HepG2 (cell line): ENCODE data around the gene LARP1. TPM values are rescaled to one million over a fixed set of nuclear protein-coding genes. Genes with fewer than 3 reads are reported as not detected.

Source experiments
- ATAC-seq: fragments of 200-7000 bp; cut with Tn5 transposase; 3 replicates; pipeline ENCODE4 v1.9.1; 2020; ENCODE audit warnings: mild to moderate bottlenecking, moderate library complexity
- BruUV-seq: library from RNA; stranded (reverse); fragments of 400-500 nt; replicated peaks from 2 replicates; lab custom pipeline; 2021; lab: Mats Ljungman, UMichigan
- CTCF ChIA-PET: fragments of 300-600 bp; formaldehyde crosslinking; extraction: SDS; loops from one replicate; lab custom pipeline; 2021; ENCODE audit warnings: low total read pairs, inconsistent platforms, low intra/inter-chr PET ratio; lab: Yijun Ruan, JAX
- POLR2A ChIA-PET: fragments of 350-600 bp; sonication (Branson Sonifier 250); formaldehyde crosslinking; loops from one replicate; lab custom pipeline; 2020; ENCODE audit warnings: antibody characterized with exemption, inconsistent platforms; lab: Yijun Ruan, JAX
- DNase-seq: peaks from one replicate; pipeline ENCODE4 v3.0.0-alpha.2; 2015; ENCODE audit warnings: low spot score
- FAIRE-seq: peaks from 3 replicates; lab custom pipeline; 2011; peaks lifted over from hg19 to GRCh38; lab: Jason Lieb, UNC
- H2AFZ ChIP-seq: one replicate; pipeline ENCODE4 v1.6.1; 2011; ENCODE audit warnings: low read length, inconsistent platforms
- H3K27ac ChIP-seq: fragments of 300-600 bp; 3 replicates; pipeline ENCODE4 v1.8.0; 2011; ENCODE audit warnings: mixed run types, mild to moderate bottlenecking, mixed read lengths, low read length, inconsistent platforms; ENCODE audit not compliant: insufficient read depth; ENCODE audit errors: extremely low read length
- H3K27me3 ChIP-seq, 2 experiments: fragments of 200-600 bp in 1 of 2; 2 replicates in 1 of 2; 3 replicates in 1 of 2; pipeline versions ENCODE4 v1.6.0 to v1.8.0; 2011; ENCODE audit warnings: low read length in 2 of 2, mild to moderate bottlenecking in 2 of 2, moderate library complexity in 2 of 2, inconsistent platforms in 1 of 2; ENCODE audit not compliant: insufficient read depth in 2 of 2, control insufficient read depth in 1 of 2
- H3K36me3 ChIP-seq, 2 experiments: fragments of 200-600 bp in 1 of 2; replicated peaks in 1 of 2; 2 replicates in 1 of 2; 3 replicates in 1 of 2; pipeline versions ENCODE4 v1.5.1 to v1.8.0; 2011; ENCODE audit warnings: low read length in 2 of 2, inconsistent platforms in 1 of 2; ENCODE audit not compliant: insufficient read depth in 2 of 2, control insufficient read depth in 1 of 2
- H3K4me1 ChIP-seq: 2 replicates; pipeline ENCODE4 v1.5.1; 2012; ENCODE audit warnings: low read length, inconsistent platforms; ENCODE audit not compliant: insufficient read depth
- H3K4me2 ChIP-seq: 2 replicates; pipeline ENCODE4 v1.6.0; 2011; ENCODE audit warnings: low read depth, low read length, inconsistent platforms
- H3K4me3 ChIP-seq, 3 experiments: fragments of 200-600 bp in 1 of 3; sonication (generic), shearing (Covaris generic) in 1 of 3; replicated peaks in 1 of 3; 2 replicates each; pipeline ENCODE4 v1.5.1; 2011 to 2016; ENCODE audit warnings: low read length in 3 of 3, inconsistent platforms in 2 of 3, low read depth in 2 of 3, mild to moderate bottlenecking in 2 of 3, control low read depth in 1 of 3, mixed read lengths in 1 of 3; ENCODE audit not compliant: insufficient read depth in 1 of 3
- H3K79me2 ChIP-seq: one replicate; pipeline ENCODE4 v1.6.1; 2011; ENCODE audit warnings: low read length, inconsistent platforms; ENCODE audit not compliant: insufficient read depth
- H3K9ac ChIP-seq: 2 replicates; pipeline ENCODE4 v1.6.0; 2011; ENCODE audit warnings: mild to moderate bottlenecking, low read depth, low read length, inconsistent platforms; ENCODE audit not compliant: insufficient read depth
- H3K9me3 ChIP-seq: 2 replicates; pipeline ENCODE4 v1.5.1; 2012; ENCODE audit warnings: mild to moderate bottlenecking, low read length
- H4K20me1 ChIP-seq: 2 replicates; pipeline ENCODE4 v1.6.0; 2011; ENCODE audit warnings: inconsistent platforms, mild to moderate bottlenecking, low read length, moderate library complexity; ENCODE audit not compliant: insufficient read depth
- FOXK1 ChIP-seq: sonication (generic); formaldehyde crosslinking; IDR thresholded peaks from 2 replicates; pipeline ENCODE4 v1.4.0; 2020; ENCODE audit warnings: low read depth, missing genetic modification reagents, borderline replicate concordance
- MAF1 ChIP-seq: sonication (generic); formaldehyde crosslinking; IDR thresholded peaks from 2 replicates; pipeline ENCODE4 v1.5.0; 2020; ENCODE audit warnings: missing genetic modification reagents, borderline replicate concordance
- RBM22 ChIP-seq: fragments of 200-400 bp; formaldehyde crosslinking; optimal IDR thresholded peaks from 2 replicates; pipeline ENCODE3; 2017; ENCODE audit warnings: mild to moderate bottlenecking, low read length, moderate library complexity
- ZNF687 ChIP-seq: sonication (generic); formaldehyde crosslinking; IDR thresholded peaks from 2 replicates; pipeline ENCODE4 v1.5.1; 2020; ENCODE audit warnings: mild to moderate bottlenecking, missing genetic modification reagents, moderate library complexity
- WGBS: methylation state at CpG from one replicate; pipeline ENCODE4 v1.1.6; 2017; ENCODE audit warnings: low lambda C conversion rate; 5-methylcytosine and 5-hydroxymethylcytosine counted together
- in situ Hi-C: cut with HindIII; loops from 2 replicates; pipeline ENCODE4 v1.10.0; 2017; ENCODE audit warnings: low pct_unique_long_range_greater_than_20kb; ENCODE audit not compliant: extremely low pct_ligation_motif_present
- intact Hi-C: fragments of 100-400 bp; cut with micrococcal nuclease; formaldehyde crosslinking; loops from one replicate; pipeline ENCODE4 v1.10.0; 2022; ENCODE audit not compliant: unreplicated experiment
- polyA plus RNA-seq, 8 experiments: library from polyadenylated mRNA; depleted of rRNA in 3 of 8; stranded (reverse) in 7 of 8; unstranded in 1 of 8; fragments of >200 nt; fragmentation: Illumina TruSeq in 4 of 8; extraction: Trizol in 4 of 8; gene quantifications; 2 replicates each; pipeline versions ENCODE4 v1.2.1 to v1.2.3, GENCODE V29; 2011 to 2016; ENCODE audit warnings: low read depth in 4 of 8, missing spikeins in 1 of 8, mixed read lengths in 1 of 8; ENCODE audit not compliant: insufficient read depth in 1 of 8
- total RNA-seq, 5 experiments: library from RNA; depleted of rRNA; stranded (reverse); fragments of >200 nt; fragmentation: Illumina TruSeq; extraction: Trizol; gene quantifications; 2 replicates each; pipeline ENCODE4 v1.2.3, GENCODE V29; 2016; ENCODE audit warnings: low read depth in 1 of 5

LARP1 gene
- total and polyA plus RNA-seq, 2 of the 13 experiments (the other 11 are each of a cell fraction or from before 2014, with no cell fraction given) = 45.2 to 61.4 TPM

- in situ Hi-C loops = no loop called here
- peaks cover 81% of the 10 kb centered on the region for H4K20me1 ChIP-seq
Observed at GRCh38 chr5:154780128-154780527, 25.0 kb downstream of the LARP1 start.

GRCh38 chr5:154782326-154782725 lies 27.1 kb downstream of the LARP1 start:
- Histone ChIP-seq H3K9me3 (no peaks in the 10 kb centered on the region), H3K4me3 (no peak overlapping the region), H2AFZ (no peak overlapping the region), H3K79me2 (peaks cover 96% of the 10 kb centered on the region), H3K4me1 (peaks cover 95% of the 10 kb centered on the region), H3K27me3 (no peaks in the 10 kb centered on the region), H3K36me3 (peaks cover 3 to 6% of the 10 kb centered on the region in 2 experiments; a peak in 3 of 5 replicates), H3K27ac (no peak overlapping the region), H3K9ac (no peak overlapping the region), H4K20me1 (peaks cover 80% of the 10 kb centered on the region), H3K4me2 (no peak overlapping the region)
- FAIRE-seq = no peak
- WGBS = 56% methylated on average over 3 of the region's 4 CpGs
- no peak for DNase-seq
- TF ChIP-seq ZNF687 (CRISPR knock-in tag) (0 out of 2 replicates have a peak, but pooled peaks have one; percentile 25), FOXK1 (no peak)
- POLR2A ChIA-PET = interaction anchor here (0.6 to 1.0 kb wide), 2 partner anchors 100 to 140 kb away, joined by 3 to 4 read pairs; no protein-coding TSS in a partner anchor
- intact Hi-C loops (no loop called here), in situ Hi-C loops (no loop called here)
- CTCF ChIA-PET = no interaction called here
- peak; percentile 28 for ATAC-seq
- BruUV-seq = no TSS peak

More at GRCh38 chr5:154780128-154780527, 25.0 kb downstream of the LARP1 start:
- Histone ChIP-seq H3K9ac (no peak overlapping the region), H3K4me1 (peaks cover 97% of the 10 kb centered on the region), H3K79me2 (peaks cover 98% of the 10 kb centered on the region), H3K4me2 (no peak overlapping the region), H3K27ac (peak overlapping the region; percentile 24), H3K4me3 (no peak overlapping the region), H3K9me3 (no peaks in the 10 kb centered on the region), H2AFZ (no peak overlapping the region), H3K27me3 (no peaks in the 10 kb centered on the region), H3K36me3 (peaks cover 0 to 5% of the 10 kb centered on the region in 2 experiments; a peak in 3 of 5 replicates)
- no peak for TF ChIP-seq MAF1 (CRISPR knock-in tag)
- TF ChIP-seq RBM22 = peak; percentile 89
- DNase-seq = no peak
- 100% methylated on average over 1 of the region's 1 CpG for WGBS
- BruUV-seq = no TSS peak
- intact Hi-C loops = no loop called here
- no peak for ATAC-seq
- ChIA-PET CTCF (no interaction called here), POLR2A (no interaction called here)
- FAIRE-seq = no peak
